PC-9 (cell line): ENCODE data around the gene USF2.

Source experiments
- EZH2 ChIP-seq: fragments of 200-600 bp; sonication (generic); IDR thresholded peaks from 2 replicates; pipeline ENCODE4 v1.8.0; 2017; ENCODE audit warnings: antibody characterized with exemption, low read depth
- TF ChIP-seq, protein P1 (sequence below): fragments of 200-600 bp; sonication (generic); conservative IDR thresholded peaks from 2 replicates; pipeline ENCODE4 v1.6.1; 2017; ENCODE audit warnings: mixed run types, antibody characterized with exemption, mild to moderate bottlenecking, moderate library complexity

DNA sequence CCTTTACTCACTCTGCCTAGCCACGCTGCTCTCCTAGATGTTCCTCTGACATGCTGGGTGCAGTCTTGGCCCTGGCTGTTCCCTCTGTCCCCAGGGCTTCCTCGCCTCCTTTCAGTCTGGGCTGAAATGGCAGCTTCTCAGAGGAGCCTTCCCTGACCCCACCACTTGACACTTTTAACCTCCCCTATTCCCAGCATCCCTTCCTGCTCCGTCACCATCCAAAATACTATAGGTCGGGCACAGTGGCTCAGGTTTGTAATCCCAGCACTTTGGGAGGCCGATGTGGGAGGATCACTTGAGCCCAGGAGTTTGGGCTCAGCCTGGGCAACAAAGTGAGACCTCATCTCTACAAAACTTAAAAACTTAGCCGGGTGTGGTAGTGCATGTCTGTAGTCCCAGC lies 42.8 kb upstream of the USF2 start:
- TF ChIP-seq, protein P1, sequence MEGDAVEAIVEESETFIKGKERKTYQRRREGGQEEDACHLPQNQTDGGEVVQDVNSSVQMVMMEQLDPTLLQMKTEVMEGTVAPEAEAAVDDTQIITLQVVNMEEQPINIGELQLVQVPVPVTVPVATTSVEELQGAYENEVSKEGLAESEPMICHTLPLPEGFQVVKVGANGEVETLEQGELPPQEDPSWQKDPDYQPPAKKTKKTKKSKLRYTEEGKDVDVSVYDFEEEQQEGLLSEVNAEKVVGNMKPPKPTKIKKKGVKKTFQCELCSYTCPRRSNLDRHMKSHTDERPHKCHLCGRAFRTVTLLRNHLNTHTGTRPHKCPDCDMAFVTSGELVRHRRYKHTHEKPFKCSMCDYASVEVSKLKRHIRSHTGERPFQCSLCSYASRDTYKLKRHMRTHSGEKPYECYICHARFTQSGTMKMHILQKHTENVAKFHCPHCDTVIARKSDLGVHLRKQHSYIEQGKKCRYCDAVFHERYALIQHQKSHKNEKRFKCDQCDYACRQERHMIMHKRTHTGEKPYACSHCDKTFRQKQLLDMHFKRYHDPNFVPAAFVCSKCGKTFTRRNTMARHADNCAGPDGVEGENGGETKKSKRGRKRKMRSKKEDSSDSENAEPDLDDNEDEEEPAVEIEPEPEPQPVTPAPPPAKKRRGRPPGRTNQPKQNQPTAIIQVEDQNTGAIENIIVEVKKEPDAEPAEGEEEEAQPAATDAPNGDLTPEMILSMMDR: no peak
- no peak for TF ChIP-seq EZH2
